HG03460 (cell line): Measurements from ENCODE around the gene ERP27.

Experiments used
- ATAC-seq: cut with Tn5 transposase; IDR thresholded peaks from one replicate; pipeline ENCODE4 v1.9.1; 2021; ENCODE audit not compliant: unreplicated experiment

ERP27 gene

GRCh38 chr12:14904854-14905253 lies 33.5 kb downstream of the ERP27 start:
- ATAC-seq: no peak

- no peak for ATAC-seq
Observed at GRCh38 chr12:14903386-14904098, 34.8 kb downstream of the ERP27 start.

- ATAC-seq: no peak
Observed at GRCh38 chr12:14902465-14902864, 35.9 kb downstream of the ERP27 start.

- no peak for ATAC-seq
Observed at GRCh38 chr12:14901228-14901562, 37.1 kb downstream of the ERP27 start.

- no peak for ATAC-seq
Observed at GRCh38 chr12:14900521-14901227, 37.7 kb downstream of the ERP27 start.

- no peak for ATAC-seq
Observed at GRCh38 chr12:14896521-14897169, 41.7 kb downstream of the ERP27 start.

- ATAC-seq: no peak
Observed at GRCh38 chr12:14893506-14894250, 44.7 kb downstream of the ERP27 start.

GRCh38 chr12:14892726-14893505 lies 45.4 kb downstream of the ERP27 start:
- no peak for ATAC-seq

GRCh38 chr12:14890701-14891100 lies 47.6 kb downstream of the ERP27 start:
- no peak for ATAC-seq

- ATAC-seq: no peak
Observed at GRCh38 chr12:14886271-14886670, 52.1 kb downstream of the ERP27 start.

- ATAC-seq: no peak
Observed at GRCh38 chr12:14885718-14886221, 52.6 kb downstream of the ERP27 start, which contains the start of gene MGP. Gene MGP (minus strand): TSS chr12:14885854. CDS start chr12:14885791, 63 bp downstream.

- peak; percentile 99 for ATAC-seq
Observed at GRCh38 chr12:14884458-14884878, 53.9 kb downstream of the ERP27 start.

GRCh38 chr12:14883686-14884085 lies 54.7 kb downstream of the ERP27 start:
- no peak for ATAC-seq

GRCh38 chr12:14880890-14881453 lies 57.4 kb downstream of the ERP27 start:
- ATAC-seq: no peak

- ATAC-seq: no peak
Observed at GRCh38 chr12:14879222-14879933, 59.0 kb downstream of the ERP27 start.

GRCh38 chr12:14878488-14878887 lies 59.8 kb downstream of the ERP27 start:
- ATAC-seq: no peak

GRCh38 chr12:14876833-14877232 lies 61.5 kb downstream of the ERP27 start:
- no peak for ATAC-seq

- no peak for ATAC-seq
Observed at GRCh38 chr12:14874882-14875281, 63.5 kb downstream of the ERP27 start.

GRCh38 chr12:14873440-14874185 lies 64.7 kb downstream of the ERP27 start:
- no peak for ATAC-seq
